Thyroid gland (tissue), 4 donors: ENCODE results near the gene AP2B1. TPM values are rescaled to one million over a fixed set of nuclear protein-coding genes. Genes with fewer than 3 reads are reported as not detected.
A peak's percentile ranks its signal among the peaks of the same experiment; 100 is the strongest.

Experiments
- DNase-seq, 2 donors: peaks; one replicate each; pipeline ENCODE4 v3.0.0-alpha.2; 2019
- H3K27ac ChIP-seq, 3 donors: fragments of 200-600 bp; sonication (generic); 1 replicate in 2 of 3; 2 replicates in 1 of 3; pipeline ENCODE4 v1.5.1; 2016 to 2019; ENCODE audit warnings: mild to moderate bottlenecking in 1 of 3, moderate library complexity in 1 of 3
- H3K27me3 ChIP-seq: fragments of 200-600 bp; sonication (generic); one replicate; pipeline ENCODE4 v1.5.1; 2019
- H3K36me3 ChIP-seq, 2 donors: fragments of 200-600 bp; sonication (generic); one replicate each; pipeline ENCODE4 v1.5.1; 2016 to 2019
- H3K4me1 ChIP-seq, 2 donors: fragments of 200-600 bp; sonication (generic); one replicate each; pipeline ENCODE4 v1.5.1; 2017 to 2019
- H3K4me3 ChIP-seq, 3 donors: fragments of 200-600 bp; sonication (generic); replicated peaks in 1 of 3; 1 replicate in 2 of 3; 2 replicates in 1 of 3; pipeline ENCODE4 v1.5.1; 2016; ENCODE audit warnings: mild to moderate bottlenecking in 1 of 3
- H3K9me3 ChIP-seq: fragments of 200-600 bp; sonication (generic); one replicate; pipeline ENCODE4 v1.5.1; 2017
- POLR2A ChIP-seq, 2 donors: fragments of 450-650 bp; IDR thresholded peaks; one replicate each; pipeline ENCODE4 v1.6.1; 2017; ENCODE audit warnings: antibody characterized with exemption in 2 of 2, mild to moderate bottlenecking in 2 of 2, moderate library complexity in 1 of 2
- WGBS, 2 donors: methylation state at CpG; one replicate each; pipeline ENCODE4 v1.1.5; 2017; 5-methylcytosine and 5-hydroxymethylcytosine counted together
- intact Hi-C: fragments of 100-400 bp; cut with DNase I; formaldehyde crosslinking; loops from one replicate; pipeline ENCODE4 v1.15.1; 2023
- total RNA-seq, 4 donors: library from RNA; depleted of rRNA; stranded (reverse); fragments of >200 nt; gene quantifications; one replicate each; pipeline ENCODE4 v1.2.3, GENCODE V29; 2016
- TF ChIP-seq, protein P1 (sequence below), 6 experiments: fragments of 200-600 bp in 3 of 6; fragments of 450-650 bp in 3 of 6; sonication (generic) in 3 of 6; IDR thresholded peaks; one replicate each; pipeline ENCODE4 v1.5.1; 2016 to 2019; ENCODE audit warnings: antibody characterized with exemption in 6 of 6, mild to moderate bottlenecking in 2 of 6, inconsistent platforms in 1 of 6, moderate library complexity in 1 of 6

Gene AP2B1
- total RNA-seq, 4 donors from 2014 or later = 105 to 162 (median 122) TPM

DNA sequence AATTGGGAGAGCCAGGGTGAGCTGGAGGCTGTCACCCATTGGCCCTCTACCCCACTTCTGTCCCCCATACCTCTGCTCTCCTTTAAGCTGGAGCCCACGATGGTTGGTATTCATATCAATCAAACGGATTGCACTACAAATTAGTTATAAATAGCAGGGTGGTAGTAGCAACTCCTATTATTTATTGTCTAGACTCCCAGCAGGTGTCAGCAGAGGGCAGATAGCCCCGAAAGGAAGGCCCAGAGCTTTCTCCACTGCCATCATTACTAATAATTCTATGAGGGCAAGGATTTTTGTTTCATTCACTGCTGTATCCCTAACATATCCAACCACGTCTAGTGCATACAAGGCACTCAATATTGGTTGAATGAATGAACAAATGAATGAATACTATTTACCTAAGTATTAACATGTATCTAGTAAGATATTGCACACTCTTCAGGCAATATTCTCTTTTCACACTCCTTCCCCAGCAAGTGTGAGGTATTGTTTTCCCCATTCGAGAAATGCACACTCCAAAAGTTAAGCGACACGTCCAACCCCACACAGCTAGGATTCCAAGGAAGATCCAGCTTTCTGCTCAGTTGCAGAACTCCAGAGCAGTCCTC lies 179.9 kb downstream of the AP2B1 start:
- WGBS, 2 donors = 43 to 56% methylated on average over 7 of the region's 7 CpGs
- intact Hi-C loops = no loop called here
- TF ChIP-seq, protein P1, sequence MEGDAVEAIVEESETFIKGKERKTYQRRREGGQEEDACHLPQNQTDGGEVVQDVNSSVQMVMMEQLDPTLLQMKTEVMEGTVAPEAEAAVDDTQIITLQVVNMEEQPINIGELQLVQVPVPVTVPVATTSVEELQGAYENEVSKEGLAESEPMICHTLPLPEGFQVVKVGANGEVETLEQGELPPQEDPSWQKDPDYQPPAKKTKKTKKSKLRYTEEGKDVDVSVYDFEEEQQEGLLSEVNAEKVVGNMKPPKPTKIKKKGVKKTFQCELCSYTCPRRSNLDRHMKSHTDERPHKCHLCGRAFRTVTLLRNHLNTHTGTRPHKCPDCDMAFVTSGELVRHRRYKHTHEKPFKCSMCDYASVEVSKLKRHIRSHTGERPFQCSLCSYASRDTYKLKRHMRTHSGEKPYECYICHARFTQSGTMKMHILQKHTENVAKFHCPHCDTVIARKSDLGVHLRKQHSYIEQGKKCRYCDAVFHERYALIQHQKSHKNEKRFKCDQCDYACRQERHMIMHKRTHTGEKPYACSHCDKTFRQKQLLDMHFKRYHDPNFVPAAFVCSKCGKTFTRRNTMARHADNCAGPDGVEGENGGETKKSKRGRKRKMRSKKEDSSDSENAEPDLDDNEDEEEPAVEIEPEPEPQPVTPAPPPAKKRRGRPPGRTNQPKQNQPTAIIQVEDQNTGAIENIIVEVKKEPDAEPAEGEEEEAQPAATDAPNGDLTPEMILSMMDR (IDR thresholded peaks at IDR 0.05) = peak in 5 of 6 experiments; percentile 16 to 86 (median 76)
- no peak for TF ChIP-seq POLR2A (IDR thresholded peaks at IDR 0.05)

GRCh38 chr17:35768797-35769196 lies 181.7 kb downstream of the AP2B1 start:
- H3K9me3 ChIP-seq = no peaks in the 10 kb centered on the region
- DNase-seq = no peak
- intact Hi-C loops = no loop called here
- H3K36me3 ChIP-seq = no peaks in the 10 kb centered on the region
- no peak overlapping the region for H3K27ac ChIP-seq
- H3K27me3 ChIP-seq = no peaks in the 10 kb centered on the region
- TF ChIP-seq, protein P1 (IDR thresholded peaks at IDR 0.05) = no peak
- TF ChIP-seq POLR2A (IDR thresholded peaks at IDR 0.05) = no peak
- peaks cover 16 to 19% of the 10 kb centered on the region in 2 donors for H3K4me1 ChIP-seq
- H3K4me3 ChIP-seq = no peak overlapping the region
- WGBS, 2 donors = 96 to 100% methylated on average over 2 of the region's 2 CpGs

More for the DNA sequence above, 179.9 kb downstream of the AP2B1 start:
- H3K4me3 ChIP-seq = no peak overlapping the region
- H3K27ac ChIP-seq = no peak overlapping the region
- no peaks in the 10 kb centered on the region for H3K36me3 ChIP-seq
- DNase-seq = peak; percentile 51 to 70
- H3K27me3 ChIP-seq = no peaks in the 10 kb centered on the region
- no peaks in the 10 kb centered on the region for H3K9me3 ChIP-seq
- peaks cover 7 to 9% of the 10 kb centered on the region in 2 donors for H3K4me1 ChIP-seq

DNA sequence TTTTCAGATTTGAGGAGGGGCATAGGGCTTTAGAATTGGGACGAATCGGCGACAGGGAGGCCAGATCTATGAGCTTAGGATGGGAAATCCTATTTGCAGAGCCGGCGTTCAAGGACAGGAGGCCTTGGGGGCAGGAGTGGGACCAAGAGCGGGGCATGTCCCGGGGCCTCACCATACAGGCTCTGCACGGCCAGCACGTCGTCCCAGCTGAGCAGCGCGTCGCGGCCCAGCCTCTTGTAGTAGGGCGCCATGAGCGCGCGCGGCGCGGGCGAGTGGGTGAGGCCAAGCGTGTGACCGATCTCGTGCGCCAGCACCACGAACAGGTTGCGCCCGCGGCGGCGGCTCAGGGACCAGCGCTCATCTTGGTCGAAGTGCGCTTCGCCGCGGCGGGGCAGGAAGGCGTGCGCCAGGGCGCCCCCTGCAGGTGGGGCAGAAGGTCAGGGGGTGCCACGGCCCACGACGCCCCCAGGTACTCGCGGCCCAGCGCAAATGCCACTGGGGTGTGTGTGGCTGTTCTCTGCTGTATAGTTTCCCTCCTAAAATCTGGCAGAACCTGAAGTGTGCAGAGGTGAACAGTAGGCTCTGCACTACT lies 182.9 kb downstream of the AP2B1 start:
- H3K27ac ChIP-seq = no peak overlapping the region
- no peak for DNase-seq
- intact Hi-C loops = no loop called here
- H3K4me1 ChIP-seq = peaks cover 21 to 23% of the 10 kb centered on the region in 2 donors
- H3K36me3 ChIP-seq = no peaks in the 10 kb centered on the region
- TF ChIP-seq, protein P1 (IDR thresholded peaks at IDR 0.05) = no peak
- no peak for TF ChIP-seq POLR2A (IDR thresholded peaks at IDR 0.05)
- no peak overlapping the region for H3K4me3 ChIP-seq
- no peaks in the 10 kb centered on the region for H3K27me3 ChIP-seq
- WGBS, 2 donors = 91 to 93% methylated on average over 28 to 48 of the region's 48 CpGs
- no peaks in the 10 kb centered on the region for H3K9me3 ChIP-seq

DNA sequence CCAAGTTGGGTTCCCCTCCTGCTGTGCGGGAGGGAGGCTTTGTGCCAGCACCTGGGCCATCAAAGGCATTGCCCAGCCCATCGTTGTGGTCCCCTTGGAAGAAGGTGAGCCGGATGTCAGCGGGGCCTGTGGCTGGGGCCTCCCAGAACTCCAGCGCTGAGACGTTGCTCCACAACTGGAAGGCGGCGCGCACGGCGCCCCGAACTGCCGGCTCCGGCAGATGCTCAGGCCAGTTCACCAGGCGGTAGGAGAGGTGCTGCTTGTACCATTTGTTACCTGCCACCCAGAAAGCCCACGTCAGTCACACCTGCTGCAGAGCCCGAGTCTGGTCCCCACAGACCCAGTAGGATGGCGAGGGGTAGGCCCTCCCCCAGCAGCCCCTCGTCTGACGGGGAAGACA lies 186.0 kb downstream of the AP2B1 start:
- Histone ChIP-seq H3K27me3 (no peaks in the 10 kb centered on the region), H3K4me1 (peaks cover 28 to 32% of the 10 kb centered on the region in 2 donors), H3K4me3 (no peak overlapping the region), H3K27ac (peak overlapping the region; percentile 79 to 96 (median 90)), H3K9me3 (no peaks in the 10 kb centered on the region), H3K36me3 (no peaks in the 10 kb centered on the region)
- intact Hi-C loops = no loop called here
- WGBS, 2 donors = 79 to 80% methylated on average over 8 to 17 of the region's 20 CpGs
- no peak for DNase-seq
- TF ChIP-seq, protein P1 (IDR thresholded peaks at IDR 0.05) = no peak
- TF ChIP-seq POLR2A (IDR thresholded peaks at IDR 0.05) = no peak
